ENCODE measurements around the gene OOSP2.

Gene OOSP2

GRCh38 chr11:60059052-60059451 is 18.8 kb downstream of the OOSP2 start:
- H3K9ac ChIP-seq (ENCODE audit: low read length), result no peak overlapping the region
- no peak overlapping the region for H2AFZ ChIP-seq (ENCODE audit: low read depth, low read length, severe bottlenecking)
- H3K9me3 ChIP-seq (ENCODE audit: insufficient read depth, low read length), result no peaks in the 10 kb centered on the region
- no peak overlapping the region for H3K4me3 ChIP-seq (ENCODE audit: insufficient read depth, low read length, poor library complexity, severe bottlenecking)
- H3K79me2 ChIP-seq (ENCODE audit: insufficient read depth, low read length), result no peaks in the 10 kb centered on the region
- H4K20me1 ChIP-seq (ENCODE audit: low read depth, low read length), result no peaks in the 10 kb centered on the region
- H3K9me2 ChIP-seq (replicated peaks; ENCODE audit: insufficient read depth, low read length), result no peaks in the 10 kb centered on the region
- H3K36me3 ChIP-seq (ENCODE audit: low read length), result no peaks in the 10 kb centered on the region
- no peak overlapping the region for H3K4me2 ChIP-seq (ENCODE audit: low read depth, low read length, poor library complexity, severe bottlenecking)
- no peak overlapping the region for H3K27ac ChIP-seq (ENCODE audit: low read depth, low read length)
- no peaks in the 10 kb centered on the region for H3F3A ChIP-seq (ENCODE audit: insufficient read depth)
- H3K27me3 ChIP-seq (ENCODE audit: low read length), result no peaks in the 10 kb centered on the region
- TF ChIP-seq, protein P1, sequence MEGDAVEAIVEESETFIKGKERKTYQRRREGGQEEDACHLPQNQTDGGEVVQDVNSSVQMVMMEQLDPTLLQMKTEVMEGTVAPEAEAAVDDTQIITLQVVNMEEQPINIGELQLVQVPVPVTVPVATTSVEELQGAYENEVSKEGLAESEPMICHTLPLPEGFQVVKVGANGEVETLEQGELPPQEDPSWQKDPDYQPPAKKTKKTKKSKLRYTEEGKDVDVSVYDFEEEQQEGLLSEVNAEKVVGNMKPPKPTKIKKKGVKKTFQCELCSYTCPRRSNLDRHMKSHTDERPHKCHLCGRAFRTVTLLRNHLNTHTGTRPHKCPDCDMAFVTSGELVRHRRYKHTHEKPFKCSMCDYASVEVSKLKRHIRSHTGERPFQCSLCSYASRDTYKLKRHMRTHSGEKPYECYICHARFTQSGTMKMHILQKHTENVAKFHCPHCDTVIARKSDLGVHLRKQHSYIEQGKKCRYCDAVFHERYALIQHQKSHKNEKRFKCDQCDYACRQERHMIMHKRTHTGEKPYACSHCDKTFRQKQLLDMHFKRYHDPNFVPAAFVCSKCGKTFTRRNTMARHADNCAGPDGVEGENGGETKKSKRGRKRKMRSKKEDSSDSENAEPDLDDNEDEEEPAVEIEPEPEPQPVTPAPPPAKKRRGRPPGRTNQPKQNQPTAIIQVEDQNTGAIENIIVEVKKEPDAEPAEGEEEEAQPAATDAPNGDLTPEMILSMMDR (IDR thresholded peaks at IDR 0.05; ENCODE audit: insufficient read depth, low read length, poor library complexity, severe bottlenecking), result no peak

DNA sequence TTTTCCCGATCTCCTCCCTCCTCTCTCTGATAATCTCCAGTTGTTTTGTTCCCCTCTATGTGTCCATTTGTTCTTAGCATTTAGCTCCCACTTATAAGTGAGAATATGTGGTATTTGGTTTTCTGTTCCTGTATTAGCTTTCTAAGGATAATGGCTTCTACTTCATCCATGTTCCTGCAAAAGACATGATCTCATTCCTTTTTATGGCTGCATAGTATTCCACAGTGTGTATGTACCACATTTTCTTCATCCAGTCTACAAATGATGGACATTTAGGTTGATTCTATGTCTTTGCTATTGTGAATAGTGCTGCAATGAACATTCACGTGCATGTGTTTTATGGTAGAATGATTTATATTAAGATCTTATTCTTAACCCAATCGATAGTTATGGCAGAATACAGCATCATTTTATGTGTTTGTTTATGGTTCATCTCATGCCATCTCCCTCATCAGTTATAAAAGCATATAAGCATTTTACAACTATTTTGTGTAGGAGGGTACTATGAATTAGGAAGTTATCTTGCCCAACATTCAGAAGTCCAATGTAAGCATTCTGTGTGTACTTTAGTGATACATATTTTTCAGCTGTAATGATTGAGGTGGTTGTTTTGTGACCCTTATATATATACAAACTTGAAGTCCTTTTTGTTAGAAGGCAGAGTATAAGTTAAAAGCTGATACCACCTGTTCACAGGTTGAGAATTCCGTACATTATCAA is 19.5 kb downstream of the OOSP2 start:
- no peak overlapping the region for H3K4me2 ChIP-seq (ENCODE audit: low read depth, low read length, poor library complexity, severe bottlenecking)
- H3K27ac ChIP-seq (ENCODE audit: low read depth, low read length), result no peak overlapping the region
- H3K27me3 ChIP-seq (ENCODE audit: low read length), result no peaks in the 10 kb centered on the region
- H3K9ac ChIP-seq (ENCODE audit: low read length), result no peak overlapping the region
- no peak for TF ChIP-seq EZH2phosphoT487 (conservative IDR thresholded peaks at IDR 0.05; ENCODE audit: low read length)
- TF ChIP-seq, protein P1 (IDR thresholded peaks at IDR 0.05; ENCODE audit: insufficient read depth, low read length, poor library complexity, severe bottlenecking), result no peak
- no peaks in the 10 kb centered on the region for H3F3A ChIP-seq (ENCODE audit: insufficient read depth)
- H2AFZ ChIP-seq (ENCODE audit: low read depth, low read length, severe bottlenecking), result no peak overlapping the region
- H4K20me1 ChIP-seq (ENCODE audit: low read depth, low read length), result no peaks in the 10 kb centered on the region
- H3K79me2 ChIP-seq (ENCODE audit: insufficient read depth, low read length), result no peaks in the 10 kb centered on the region
- no peaks in the 10 kb centered on the region for H3K36me3 ChIP-seq (ENCODE audit: low read length)
- no peaks in the 10 kb centered on the region for H3K9me3 ChIP-seq (ENCODE audit: insufficient read depth, low read length)
- no peak overlapping the region for H3K4me3 ChIP-seq (ENCODE audit: insufficient read depth, low read length, poor library complexity, severe bottlenecking)
- H3K9me2 ChIP-seq (replicated peaks; ENCODE audit: insufficient read depth, low read length), result no peaks in the 10 kb centered on the region

- Histone ChIP-seq H3K4me2 (ENCODE audit: low read depth, low read length, poor library complexity, severe bottlenecking) (no peak overlapping the region), H3K27me3 (ENCODE audit: low read length) (no peaks in the 10 kb centered on the region), H3K27ac (ENCODE audit: low read depth, low read length) (no peak overlapping the region), H3K36me3 (ENCODE audit: low read length) (no peaks in the 10 kb centered on the region), H3K4me3 (ENCODE audit: insufficient read depth, low read length, poor library complexity, severe bottlenecking) (no peak overlapping the region), H3K9me2 (replicated peaks; ENCODE audit: insufficient read depth, low read length) (no peaks in the 10 kb centered on the region), H2AFZ (ENCODE audit: low read depth, low read length, severe bottlenecking) (no peak overlapping the region), H3K79me2 (ENCODE audit: insufficient read depth, low read length) (no peaks in the 10 kb centered on the region), H3K9me3 (ENCODE audit: insufficient read depth, low read length) (no peaks in the 10 kb centered on the region), H4K20me1 (ENCODE audit: low read depth, low read length) (no peaks in the 10 kb centered on the region), H3K9ac (ENCODE audit: low read length) (no peak overlapping the region), H3F3A (ENCODE audit: insufficient read depth) (no peaks in the 10 kb centered on the region)
- TF ChIP-seq EZH2phosphoT487 (conservative IDR thresholded peaks at IDR 0.05; ENCODE audit: low read length), result no peak
- TF ChIP-seq, protein P1 (IDR thresholded peaks at IDR 0.05; ENCODE audit: insufficient read depth, low read length, poor library complexity, severe bottlenecking), result no peak
These were observed 23.9 kb downstream of the OOSP2 start for GRCh38 chr11:60064111-60064510.

Measured in SU-DHL-6 (cell line).